ENCODE results near the gene ATRN.

- TF ChIP-seq CTCF (IDR thresholded peaks at IDR 0.05) (peak; percentile 54 to 80 (median 74)), POLR2A (IDR thresholded peaks at IDR 0.05) (no peak)
These were observed 92.8 kb downstream of the ATRN start for GRCh38 chr20:3563548-3564177.

All from right lobe of liver (tissue), 4 donors.